BLaER1 (cell line): Measurements from ENCODE around the gene ITGB3BP.

Experiments used
- H3K27ac ChIP-seq: shearing (Covaris generic); formaldehyde crosslinking; 2 replicates; pipeline ENCODE4 v1.8.1; 2022
- H3K27me3 ChIP-seq: shearing (Covaris generic); formaldehyde crosslinking; 2 replicates; pipeline ENCODE4 v1.8.1; 2022
- H3K36me3 ChIP-seq: shearing (Covaris generic); formaldehyde crosslinking; 2 replicates; pipeline ENCODE4 v1.8.1; 2022
- H3K4me1 ChIP-seq: shearing (Covaris generic); formaldehyde crosslinking; 2 replicates; pipeline ENCODE4 v1.8.1; 2022
- H3K4me2 ChIP-seq: shearing (Covaris generic); formaldehyde crosslinking; 2 replicates; pipeline ENCODE4 v1.8.1; 2022
- H3K4me3 ChIP-seq: shearing (Covaris generic); formaldehyde crosslinking; 2 replicates; pipeline ENCODE4 v1.8.1; 2022
- H3K9ac ChIP-seq: shearing (Covaris generic); formaldehyde crosslinking; 2 replicates; pipeline ENCODE4 v1.8.1; 2022
- H3K9me3 ChIP-seq: shearing (Covaris generic); formaldehyde crosslinking; 2 replicates; pipeline ENCODE4 v1.8.1; 2022
- H4K20me1 ChIP-seq: shearing (Covaris generic); formaldehyde crosslinking; 2 replicates; pipeline ENCODE4 v1.8.1; 2022
- Cebpa-rat ChIP-seq: shearing (Covaris generic); IDR thresholded peaks from 2 replicates; pipeline ENCODE4 v1.8.1; 2022

Gene ITGB3BP

DNA sequence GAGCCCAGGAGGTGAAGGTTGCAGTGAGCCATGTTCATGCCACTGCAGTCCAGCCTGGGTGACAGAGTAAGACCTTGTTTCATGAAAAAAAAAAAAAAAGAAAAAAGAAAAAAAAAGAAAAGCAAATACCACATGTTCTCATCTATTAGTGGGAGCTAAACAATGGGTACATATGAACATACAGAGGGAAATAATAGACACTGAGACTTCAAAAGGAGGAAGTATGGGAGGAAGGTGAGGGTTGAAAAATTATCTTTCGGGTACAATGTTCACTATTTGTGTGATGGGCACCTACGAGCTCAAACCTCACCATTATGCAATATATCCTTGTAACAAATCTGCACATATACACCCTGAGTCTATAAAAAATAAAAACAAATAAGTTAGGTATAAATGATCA lies 6.4 kb downstream of the ITGB3BP start:
- H3K27ac ChIP-seq = no peak overlapping the region
- no peaks in the 10 kb centered on the region for H3K27me3 ChIP-seq
- H3K4me1 ChIP-seq = peaks cover 3% of the 10 kb centered on the region
- H3K9me3 ChIP-seq = 0 out of 2 replicates have a peak, but pooled peaks cover 7% of the 10 kb centered on the region
- TF ChIP-seq Cebpa-rat = no peak
- no peak overlapping the region for H3K9ac ChIP-seq
- no peak overlapping the region for H3K4me2 ChIP-seq
- no peak overlapping the region for H3K4me3 ChIP-seq
- H4K20me1 ChIP-seq = no peaks in the 10 kb centered on the region
- H3K36me3 ChIP-seq = no peaks in the 10 kb centered on the region; the same call in 1 of the 2 replicates

DNA sequence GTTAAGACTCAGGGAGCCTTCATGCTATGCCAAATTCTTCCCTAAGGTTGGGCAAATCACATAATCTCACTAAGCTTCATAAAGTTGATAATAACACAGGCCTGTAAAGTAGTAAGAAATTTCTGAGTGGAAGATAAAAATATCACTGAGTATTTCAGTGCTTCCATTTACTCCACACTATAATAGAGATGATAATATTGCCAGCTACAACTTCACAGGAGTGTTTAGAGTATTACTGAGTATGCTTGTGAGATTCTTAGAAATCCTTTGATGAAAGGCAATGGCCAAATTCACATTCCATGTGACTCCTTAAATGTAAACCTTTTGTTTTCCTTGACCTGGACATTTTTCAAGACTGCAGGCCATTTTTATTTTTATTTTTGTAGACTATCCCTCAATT lies 10.4 kb downstream of the ITGB3BP start:
- TF ChIP-seq Cebpa-rat = no peak
- 0 out of 2 replicates have a peak, but pooled peaks cover 7% of the 10 kb centered on the region for H3K9me3 ChIP-seq
- peaks cover 15% of the 10 kb centered on the region for H3K36me3 ChIP-seq
- H4K20me1 ChIP-seq = no peaks in the 10 kb centered on the region
- H3K4me1 ChIP-seq = no peaks in the 10 kb centered on the region
- H3K9ac ChIP-seq = no peak overlapping the region
- H3K27me3 ChIP-seq = no peaks in the 10 kb centered on the region
- no peak overlapping the region for H3K27ac ChIP-seq
- H3K4me2 ChIP-seq = no peak overlapping the region
- H3K4me3 ChIP-seq = no peak overlapping the region

DNA sequence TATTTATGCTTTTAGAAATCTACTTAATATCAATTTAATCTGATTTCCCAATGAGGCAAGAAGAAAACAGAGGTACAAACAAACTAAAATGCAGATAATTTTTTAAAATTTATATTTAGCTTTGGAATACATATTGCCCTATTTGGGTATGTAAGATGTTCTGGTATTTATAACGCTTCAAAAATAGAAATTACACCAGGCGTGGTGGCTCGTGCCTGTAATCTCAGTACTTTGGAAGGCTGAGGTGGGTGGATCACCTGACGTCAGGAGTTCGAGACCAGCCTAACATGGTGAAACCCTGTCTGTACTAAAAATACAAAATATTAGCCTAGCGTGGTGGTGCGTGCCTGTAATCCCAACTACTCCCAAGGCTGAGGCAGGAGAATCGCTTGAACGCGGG lies 13.3 kb downstream of the ITGB3BP start:
- Histone ChIP-seq H3K9me3 (peaks cover 16% of the 10 kb centered on the region; the same call in 1 of the 2 replicates), H3K9ac (no peak overlapping the region), H3K36me3 (peaks cover 33% of the 10 kb centered on the region), H3K27ac (no peak overlapping the region), H3K27me3 (no peaks in the 10 kb centered on the region), H3K4me3 (no peak overlapping the region), H3K4me1 (no peaks in the 10 kb centered on the region), H4K20me1 (no peaks in the 10 kb centered on the region), H3K4me2 (no peak overlapping the region)
- TF ChIP-seq Cebpa-rat = no peak

DNA sequence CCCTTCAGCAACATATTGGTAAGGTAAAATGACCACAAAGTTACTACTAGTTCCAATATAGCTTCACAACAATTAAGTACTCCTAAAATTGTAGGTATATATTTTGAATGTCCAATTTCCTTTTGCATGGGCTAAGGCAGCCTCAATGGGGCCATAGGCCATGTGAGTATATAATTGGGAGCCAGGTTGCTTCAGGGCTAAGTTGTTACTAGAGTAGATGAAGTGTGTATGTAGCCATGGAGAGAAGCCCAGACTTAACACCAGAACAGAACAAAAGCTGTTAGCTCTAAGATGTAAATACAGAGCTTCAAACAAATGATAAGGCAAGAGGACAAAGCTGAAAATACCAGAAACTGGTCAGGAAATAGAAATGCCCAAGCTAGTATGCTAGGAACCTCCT lies 16.2 kb downstream of the ITGB3BP start:
- Histone ChIP-seq H3K4me2 (no peak overlapping the region), H3K27me3 (no peaks in the 10 kb centered on the region), H3K36me3 (peaks cover 38% of the 10 kb centered on the region), H3K4me1 (no peaks in the 10 kb centered on the region), H3K4me3 (no peak overlapping the region), H4K20me1 (no peaks in the 10 kb centered on the region), H3K9me3 (peaks cover 9% of the 10 kb centered on the region; the same call in 1 of the 2 replicates), H3K9ac (no peak overlapping the region), H3K27ac (no peak overlapping the region)
- TF ChIP-seq Cebpa-rat = no peak

DNA sequence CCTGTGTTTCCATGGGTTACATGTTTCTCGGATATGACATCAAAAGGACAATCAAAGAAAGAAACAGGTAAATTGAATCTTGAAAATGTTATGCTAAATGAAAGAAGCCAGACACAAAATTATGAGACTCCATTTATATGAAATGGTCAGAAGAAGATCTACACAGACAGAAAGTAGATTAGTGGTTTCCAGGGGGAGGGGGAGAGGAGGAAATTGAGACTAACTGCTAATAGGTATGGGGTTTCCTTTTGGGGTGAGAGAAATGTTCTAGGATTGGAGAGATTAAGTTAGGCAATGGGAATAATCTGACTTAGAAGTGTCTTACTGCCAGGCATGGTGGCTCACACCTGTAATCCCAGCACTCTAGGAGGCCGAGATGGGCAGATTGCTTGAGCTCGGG lies 21.8 kb downstream of the ITGB3BP start:
- no peak overlapping the region for H3K4me2 ChIP-seq
- no peak overlapping the region for H3K4me3 ChIP-seq
- no peak for TF ChIP-seq Cebpa-rat
- no peaks in the 10 kb centered on the region for H4K20me1 ChIP-seq
- H3K9me3 ChIP-seq = peaks cover 1% of the 10 kb centered on the region; the same call in 1 of the 2 replicates
- H3K36me3 ChIP-seq = peaks cover 33% of the 10 kb centered on the region
- H3K27me3 ChIP-seq = no peaks in the 10 kb centered on the region
- no peaks in the 10 kb centered on the region for H3K4me1 ChIP-seq
- H3K9ac ChIP-seq = no peak overlapping the region
- no peak overlapping the region for H3K27ac ChIP-seq

DNA sequence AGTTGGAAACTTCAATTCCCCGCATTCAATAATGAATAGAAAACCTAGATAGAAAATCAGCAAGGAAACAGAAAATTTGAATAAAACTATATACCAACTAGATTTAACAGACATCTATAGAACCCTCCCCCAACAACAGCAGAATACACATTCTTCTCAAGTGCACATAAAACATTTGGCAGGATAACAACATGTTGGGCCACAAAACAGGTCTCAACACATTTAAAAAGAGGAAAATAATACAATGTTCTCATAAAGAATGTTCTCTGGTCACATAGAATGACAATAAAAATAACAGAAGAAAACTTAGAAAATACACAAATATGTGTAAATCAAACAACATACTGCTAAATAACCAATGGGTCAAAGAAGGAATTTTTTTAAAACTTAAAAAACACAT lies 24.9 kb downstream of the ITGB3BP start:
- H3K4me1 ChIP-seq = no peaks in the 10 kb centered on the region
- H3K9me3 ChIP-seq = no peaks in the 10 kb centered on the region
- H3K27ac ChIP-seq = no peak overlapping the region
- TF ChIP-seq Cebpa-rat = no peak
- H4K20me1 ChIP-seq = no peaks in the 10 kb centered on the region
- H3K9ac ChIP-seq = no peak overlapping the region
- no peak overlapping the region for H3K4me3 ChIP-seq
- H3K4me2 ChIP-seq = no peak overlapping the region
- peaks cover 28% of the 10 kb centered on the region for H3K36me3 ChIP-seq
- no peaks in the 10 kb centered on the region for H3K27me3 ChIP-seq

DNA sequence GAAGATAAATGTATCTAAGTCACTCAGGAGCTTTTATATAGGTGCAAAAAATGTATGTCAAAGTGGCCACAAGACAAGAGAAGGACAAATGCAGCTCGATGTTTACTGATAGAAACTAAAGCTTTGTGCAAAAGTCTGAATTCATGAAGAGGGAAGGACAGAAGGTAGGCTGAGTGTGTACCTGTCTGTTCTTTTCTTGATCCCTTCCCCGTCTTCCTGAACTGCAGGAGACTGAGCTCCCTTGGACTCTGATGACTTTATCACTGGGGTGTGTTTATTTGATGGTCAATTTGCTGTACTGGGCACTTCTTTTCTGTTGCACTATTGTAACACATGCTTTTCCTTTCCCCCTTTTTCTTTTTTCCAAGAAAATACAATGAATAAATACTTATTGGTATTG lies 25.4 kb downstream of the ITGB3BP start:
- Histone ChIP-seq H3K27ac (no peak overlapping the region), H3K36me3 (peaks cover 28% of the 10 kb centered on the region)
- TF ChIP-seq Cebpa-rat = no peak

DNA sequence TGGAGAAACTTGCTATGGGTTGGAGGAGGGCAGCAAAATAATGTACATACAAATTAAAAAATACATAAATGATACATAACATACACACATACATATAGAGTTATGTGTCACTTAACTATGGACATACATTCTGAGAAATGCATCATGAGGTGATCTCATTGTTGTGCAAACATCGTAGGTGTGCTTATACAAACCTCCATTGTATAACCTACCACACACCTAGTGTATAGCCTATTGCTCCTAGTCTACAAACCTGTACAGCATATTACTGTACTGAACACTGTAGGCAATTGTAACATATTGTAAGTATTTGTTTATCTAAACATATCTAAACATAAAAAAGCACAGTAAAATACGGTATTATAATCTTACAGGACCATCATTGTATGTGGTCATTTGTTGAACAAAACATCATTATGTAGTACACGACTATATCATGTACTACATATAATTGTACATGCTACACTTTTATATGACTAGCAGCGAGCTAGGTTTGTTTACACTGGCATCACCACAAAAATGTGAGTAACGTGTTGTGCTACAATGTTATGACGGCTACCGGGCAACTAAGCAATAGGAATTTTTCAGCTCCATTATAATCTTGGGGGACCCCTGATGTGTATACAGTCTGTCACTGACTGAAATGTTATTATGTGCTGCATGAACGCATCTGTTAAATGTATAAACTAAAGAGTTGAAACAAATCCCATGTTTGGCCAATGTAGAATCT lies 35.5 kb downstream of the ITGB3BP start:
- H4K20me1 ChIP-seq = no peaks in the 10 kb centered on the region
- H3K4me2 ChIP-seq = no peak overlapping the region
- 0 out of 2 replicates have a peak, but pooled peaks cover 11% of the 10 kb centered on the region for H3K36me3 ChIP-seq
- H3K4me3 ChIP-seq = no peak overlapping the region
- H3K9ac ChIP-seq = no peak overlapping the region
- no peaks in the 10 kb centered on the region for H3K4me1 ChIP-seq
- TF ChIP-seq Cebpa-rat = no peak
- no peaks in the 10 kb centered on the region for H3K27me3 ChIP-seq
- H3K9me3 ChIP-seq = no peaks in the 10 kb centered on the region
- no peak overlapping the region for H3K27ac ChIP-seq

More for the DNA sequence above, 25.4 kb downstream of the ITGB3BP start:
- Histone ChIP-seq H3K4me2 (no peak overlapping the region), H3K9me3 (no peaks in the 10 kb centered on the region), H3K27me3 (no peaks in the 10 kb centered on the region), H3K4me3 (no peak overlapping the region), H3K9ac (no peak overlapping the region), H4K20me1 (no peaks in the 10 kb centered on the region), H3K4me1 (no peaks in the 10 kb centered on the region)

DNA sequence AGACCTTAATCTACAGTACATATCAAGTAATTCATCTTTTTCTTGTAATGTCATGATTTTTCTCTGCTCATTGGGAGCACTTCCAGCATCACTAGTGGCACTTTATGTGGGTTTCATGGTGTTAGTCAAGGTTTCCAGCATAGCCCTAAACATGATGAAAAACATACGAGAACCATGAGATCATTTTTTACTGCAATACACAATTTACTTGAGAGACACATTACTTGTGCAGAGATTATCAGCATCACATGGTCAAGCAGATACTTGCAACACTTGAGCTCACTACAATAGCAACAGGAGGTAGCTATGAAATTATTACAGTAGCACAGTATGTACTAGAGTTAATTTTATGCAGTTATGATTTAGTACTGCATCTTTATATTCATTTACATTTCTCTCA lies 36.4 kb downstream of the ITGB3BP start:
- Histone ChIP-seq H3K9ac (no peak overlapping the region), H3K4me3 (no peak overlapping the region), H3K27me3 (no peaks in the 10 kb centered on the region), H3K9me3 (no peaks in the 10 kb centered on the region), H3K36me3 (peaks cover 14% of the 10 kb centered on the region; the same call in 1 of the 2 replicates), H3K4me1 (no peaks in the 10 kb centered on the region), H4K20me1 (no peaks in the 10 kb centered on the region), H3K4me2 (no peak overlapping the region), H3K27ac (no peak overlapping the region)
- no peak for TF ChIP-seq Cebpa-rat

DNA sequence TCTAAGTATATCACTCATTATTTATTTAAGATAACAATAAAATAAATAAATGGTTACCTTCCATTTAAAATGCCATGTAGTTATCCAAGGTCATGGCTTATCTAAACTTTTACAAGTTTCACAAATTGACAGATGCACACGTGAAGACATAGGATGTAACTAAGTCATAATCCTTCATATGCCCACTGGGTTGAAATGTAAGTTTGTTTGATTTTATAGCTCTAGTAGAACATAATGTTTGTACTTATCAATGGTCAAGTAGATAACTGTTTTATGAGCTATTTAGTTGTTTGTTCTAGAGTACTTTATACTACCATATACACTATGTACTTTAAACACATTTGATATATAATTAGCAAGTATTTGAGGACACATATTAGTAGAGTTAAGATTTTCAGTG lies 43.0 kb downstream of the ITGB3BP start:
- Histone ChIP-seq H3K4me3 (no peak overlapping the region), H3K9me3 (0 out of 2 replicates have a peak, but pooled peaks cover 4% of the 10 kb centered on the region), H3K36me3 (peaks cover 30% of the 10 kb centered on the region), H3K27me3 (no peaks in the 10 kb centered on the region), H3K4me2 (no peak overlapping the region), H3K27ac (no peak overlapping the region), H4K20me1 (no peaks in the 10 kb centered on the region), H3K9ac (no peak overlapping the region), H3K4me1 (no peaks in the 10 kb centered on the region)
- no peak for TF ChIP-seq Cebpa-rat
